GM10266 (cell line): ENCODE measurements around the gene NDUFS2.

ENCODE experiments used
- DNase-seq: peaks from one replicate; pipeline ENCODE4 v3.0.0; 2012; ENCODE audit errors: extremely low spot score
- TF ChIP-seq, protein P1 (sequence below): IDR thresholded peaks from 2 replicates; pipeline ENCODE4 v1.5.1; 2012; ENCODE audit warnings: mild to moderate bottlenecking, low read depth; ENCODE audit not compliant: control insufficient read depth, insufficient read depth; ENCODE audit errors: missing control alignments

The NDUFS2 gene

GRCh38 chr1:161196521-161197451 lies 5.4 kb upstream of the NDUFS2 start:
- no peak for DNase-seq
- TF ChIP-seq, protein P1, sequence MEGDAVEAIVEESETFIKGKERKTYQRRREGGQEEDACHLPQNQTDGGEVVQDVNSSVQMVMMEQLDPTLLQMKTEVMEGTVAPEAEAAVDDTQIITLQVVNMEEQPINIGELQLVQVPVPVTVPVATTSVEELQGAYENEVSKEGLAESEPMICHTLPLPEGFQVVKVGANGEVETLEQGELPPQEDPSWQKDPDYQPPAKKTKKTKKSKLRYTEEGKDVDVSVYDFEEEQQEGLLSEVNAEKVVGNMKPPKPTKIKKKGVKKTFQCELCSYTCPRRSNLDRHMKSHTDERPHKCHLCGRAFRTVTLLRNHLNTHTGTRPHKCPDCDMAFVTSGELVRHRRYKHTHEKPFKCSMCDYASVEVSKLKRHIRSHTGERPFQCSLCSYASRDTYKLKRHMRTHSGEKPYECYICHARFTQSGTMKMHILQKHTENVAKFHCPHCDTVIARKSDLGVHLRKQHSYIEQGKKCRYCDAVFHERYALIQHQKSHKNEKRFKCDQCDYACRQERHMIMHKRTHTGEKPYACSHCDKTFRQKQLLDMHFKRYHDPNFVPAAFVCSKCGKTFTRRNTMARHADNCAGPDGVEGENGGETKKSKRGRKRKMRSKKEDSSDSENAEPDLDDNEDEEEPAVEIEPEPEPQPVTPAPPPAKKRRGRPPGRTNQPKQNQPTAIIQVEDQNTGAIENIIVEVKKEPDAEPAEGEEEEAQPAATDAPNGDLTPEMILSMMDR, result no peak

DNA sequence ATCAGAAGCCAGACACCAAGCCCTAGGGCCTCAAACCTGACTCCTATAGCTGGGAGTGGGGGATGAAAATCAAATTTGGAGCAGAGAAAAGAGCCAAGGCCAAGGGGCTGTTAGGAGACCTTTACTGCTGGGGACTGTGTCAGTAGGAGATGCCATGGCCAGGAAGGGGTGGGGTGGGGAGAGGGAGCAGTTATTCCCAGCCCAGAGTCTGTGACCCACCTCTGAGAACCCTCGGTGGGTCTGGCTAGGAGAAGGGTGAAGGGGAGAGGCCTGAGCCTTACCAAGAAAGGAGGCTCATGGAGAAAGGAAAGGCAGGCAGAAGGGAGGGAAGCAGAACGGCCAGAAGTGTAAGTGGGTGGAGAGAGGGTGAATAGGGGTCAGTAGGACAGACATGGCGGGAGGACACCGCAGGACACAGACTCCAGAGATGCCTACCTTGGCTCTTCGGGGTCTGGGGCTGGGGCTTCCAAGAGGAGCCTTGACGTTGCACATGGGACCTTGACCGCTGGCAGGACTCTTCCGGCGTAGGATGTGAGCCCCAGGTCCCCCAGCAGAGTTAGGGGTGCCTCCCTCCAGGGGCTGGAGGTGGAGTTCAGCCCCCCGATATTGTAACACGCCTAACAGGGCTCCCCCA lies 4.5 kb upstream of the NDUFS2 start:
- no peak for DNase-seq
- TF ChIP-seq, protein P1, result no peak

- DNase-seq, result no peak
- TF ChIP-seq, protein P1, result no peak
Measured at GRCh38 chr1:161198194-161198896, 3.8 kb upstream of the NDUFS2 start.

DNA sequence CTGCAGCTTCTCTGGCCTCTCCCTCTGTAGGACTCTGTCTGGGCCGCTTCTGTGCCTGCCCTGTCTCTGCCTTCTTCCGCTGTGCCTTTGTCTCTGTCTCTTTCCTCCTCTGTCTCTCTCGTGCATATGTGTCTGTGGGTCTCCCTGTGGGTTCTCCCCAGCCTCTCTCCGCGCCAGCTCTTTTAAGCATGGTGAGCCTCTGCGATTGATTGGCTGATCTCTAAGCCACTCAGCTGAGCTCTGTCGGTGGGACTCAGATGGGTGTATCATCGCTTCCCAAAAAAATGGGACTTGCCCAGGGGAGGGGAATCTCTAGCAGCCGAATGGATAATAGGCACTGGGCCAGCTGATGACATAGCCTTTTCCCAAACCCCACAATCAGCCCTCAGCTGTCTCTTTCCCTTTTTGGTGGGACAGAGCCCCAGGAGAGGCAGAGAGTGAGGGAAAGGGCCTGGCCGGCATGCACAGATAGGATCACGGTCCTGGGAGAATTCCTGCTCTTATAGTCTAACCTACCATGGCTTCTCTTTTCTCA lies 3.2 kb upstream of the NDUFS2 start, which contains the start of gene ADAMTS4:
Gene ADAMTS4 (minus strand): TSS at position 158 of the 535 bp plus-strand sequence. CDS start 427 bp downstream, outside the sequence.
- no peak for DNase-seq
- TF ChIP-seq, protein P1, result no peak

DNA sequence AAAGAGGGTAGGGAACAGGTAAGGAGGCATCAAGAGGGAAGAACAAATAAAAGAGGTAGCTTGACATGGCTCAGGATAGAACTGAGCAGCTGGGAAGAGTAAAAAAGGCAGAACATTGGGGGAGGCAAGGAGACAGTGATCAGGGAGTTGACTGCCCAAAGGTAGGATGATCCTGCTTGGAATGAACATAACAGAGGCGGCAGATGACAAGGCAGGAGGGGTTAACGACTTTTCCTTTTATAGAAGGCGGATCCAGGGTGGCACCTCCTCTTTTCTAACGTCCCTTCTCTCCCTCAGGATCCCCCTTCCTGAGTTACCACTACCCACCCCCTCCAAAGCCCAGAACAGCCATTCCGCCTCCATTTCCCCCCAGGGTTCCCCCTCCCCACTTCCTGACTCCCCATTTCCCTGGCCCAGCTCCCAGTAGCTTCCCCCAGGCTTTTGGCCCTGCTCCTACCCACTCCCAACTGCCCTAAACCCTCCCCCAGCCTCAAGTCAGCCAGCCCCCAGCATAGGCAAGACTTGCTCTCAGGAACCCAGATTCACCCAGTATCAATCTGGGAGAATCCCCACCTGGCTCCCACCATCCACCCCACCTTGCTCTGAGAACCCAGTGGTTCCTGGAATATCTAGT lies 2.5 kb upstream of the NDUFS2 start:
- TF ChIP-seq, protein P1, result no peak

GRCh38 chr1:161200421-161200991 lies 1.7 kb upstream of the NDUFS2 start:
- no peak for DNase-seq
- TF ChIP-seq, protein P1, result no peak

More for the DNA sequence above, 2.5 kb upstream of the NDUFS2 start:
- no peak for DNase-seq
